KOPT-K1 (cell line): ENCODE data around the gene APLNR.

Experiments used
- H3K27ac ChIP-seq: fragments of 200-600 bp; sonication (generic); 2 replicates; pipeline ENCODE4 v1.5.1; 2016; ENCODE audit warnings: antibody characterized with exemption, mild to moderate bottlenecking, low read depth, low read length; ENCODE audit not compliant: poor library complexity, severe bottlenecking
- H3K36me3 ChIP-seq: fragments of 200-600 bp; sonication (generic); 2 replicates; pipeline ENCODE4 v1.5.1; 2017; ENCODE audit warnings: antibody characterized with exemption, mild to moderate bottlenecking, low read length, moderate library complexity; ENCODE audit not compliant: insufficient read depth
- H3K9me3 ChIP-seq: fragments of 200-600 bp; sonication (generic); 2 replicates; pipeline ENCODE4 v1.5.1; 2017; ENCODE audit warnings: antibody characterized with exemption, low read length, mild to moderate bottlenecking; ENCODE audit not compliant: insufficient read depth, poor library complexity, severe bottlenecking

The APLNR gene

DNA sequence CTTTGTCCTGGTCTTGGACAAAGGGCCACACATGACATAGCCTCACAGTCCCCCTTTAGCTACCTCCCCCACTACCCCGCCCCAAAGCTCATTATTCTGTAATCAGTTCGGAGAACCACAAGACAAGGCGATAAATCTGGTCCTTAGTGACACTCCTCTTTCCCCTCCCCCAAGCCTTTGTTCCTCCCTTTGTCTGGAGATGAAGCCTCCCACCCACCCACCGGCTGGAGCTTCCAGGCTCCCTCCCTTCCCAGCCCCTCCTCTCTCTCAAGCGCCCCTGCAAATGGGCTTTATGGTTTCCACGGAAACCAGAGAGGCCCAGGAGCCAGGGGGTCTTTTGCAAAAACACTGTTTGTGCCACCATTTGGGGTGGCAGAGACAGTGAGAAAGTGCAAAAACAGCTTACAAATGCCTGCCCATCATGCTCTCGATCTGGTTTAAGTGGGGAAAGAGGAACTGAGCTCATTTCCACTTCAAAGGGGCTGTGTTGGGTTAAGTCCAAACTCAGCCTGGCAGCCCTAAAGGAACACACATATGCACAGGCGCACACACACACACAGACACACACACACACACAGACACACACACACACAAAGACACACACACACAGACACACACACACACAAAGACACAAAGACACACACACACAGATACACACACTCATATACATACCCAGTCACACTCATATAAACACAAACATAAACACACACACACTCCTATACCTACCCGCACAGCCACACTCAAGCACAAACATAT is 23.5 kb downstream of the APLNR start:
- no peaks in the 10 kb centered on the region for H3K9me3 ChIP-seq
- no peak overlapping the region for H3K27ac ChIP-seq
- no peaks in the 10 kb centered on the region for H3K36me3 ChIP-seq

DNA sequence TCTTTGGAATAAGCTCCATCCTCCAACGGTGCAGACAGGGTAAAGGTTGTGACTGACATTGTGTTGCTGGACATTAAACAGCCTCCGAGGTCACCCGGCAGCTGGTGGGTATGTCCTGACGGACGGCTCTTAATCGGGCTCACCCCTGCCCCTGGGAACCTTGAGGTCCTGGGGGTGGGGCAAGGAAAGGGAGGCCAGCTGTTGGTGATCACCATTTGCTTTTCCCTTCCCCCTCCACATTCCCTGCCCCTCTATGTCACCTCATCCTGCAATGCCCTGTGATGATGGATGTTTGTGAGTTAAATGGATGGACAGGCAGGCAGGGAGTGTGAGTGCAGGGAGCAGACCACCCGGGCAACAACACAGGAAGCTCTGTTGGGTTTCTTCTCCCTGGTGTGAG is 26.3 kb downstream of the APLNR start:
- H3K27ac ChIP-seq: no peak overlapping the region
- H3K9me3 ChIP-seq: no peaks in the 10 kb centered on the region
- no peaks in the 10 kb centered on the region for H3K36me3 ChIP-seq

DNA sequence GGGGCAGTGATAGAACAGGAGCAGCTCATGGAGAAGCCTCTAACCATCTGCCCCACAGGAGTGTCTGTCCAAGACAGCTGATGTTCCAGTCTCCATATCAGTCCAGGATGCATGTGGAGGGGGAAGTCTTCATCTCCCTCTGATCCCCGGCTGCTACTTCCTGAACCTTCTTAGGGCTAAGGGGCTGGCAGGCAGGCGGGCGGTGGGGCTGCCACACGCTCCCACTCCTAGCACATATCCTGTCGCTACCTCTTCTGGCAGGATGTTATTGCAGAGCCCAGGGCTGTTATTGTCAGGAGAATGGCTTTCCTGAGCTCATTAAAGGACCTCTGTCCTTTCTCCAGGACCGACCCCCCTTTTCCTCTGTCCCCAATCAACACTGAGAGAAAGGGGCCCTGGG is 29.9 kb downstream of the APLNR start:
- no peaks in the 10 kb centered on the region for H3K9me3 ChIP-seq
- no peak overlapping the region for H3K27ac ChIP-seq

DNA sequence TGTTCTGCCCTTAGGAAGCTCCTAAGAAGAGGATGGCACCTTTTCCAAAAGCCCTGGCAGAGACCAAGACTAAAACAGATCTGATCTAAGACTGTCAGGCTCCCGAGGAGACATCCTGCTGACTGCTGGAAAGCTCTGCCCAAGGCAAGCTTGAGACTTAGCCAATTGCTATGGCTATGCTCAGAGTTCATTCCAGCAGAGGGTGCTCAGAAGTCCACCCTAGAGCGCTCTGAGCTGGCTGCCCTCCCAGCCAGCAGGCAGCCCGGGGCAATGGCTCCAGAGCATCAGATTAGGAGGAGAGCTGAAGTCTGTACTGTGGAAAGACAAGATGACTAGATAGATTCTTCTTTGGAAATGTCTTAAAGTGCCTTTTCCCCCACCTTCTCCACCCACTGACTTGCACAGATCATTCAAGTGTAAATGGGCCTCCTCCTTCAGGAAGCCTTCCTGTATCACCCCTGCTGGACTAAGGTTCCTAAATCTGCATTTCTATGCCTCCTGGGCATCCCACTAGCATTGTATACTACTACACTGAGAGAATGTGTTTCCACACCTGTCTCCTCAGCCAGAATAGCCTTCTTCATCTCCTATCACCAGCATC is 31.9 kb downstream of the APLNR start:
- no peak overlapping the region for H3K27ac ChIP-seq
- H3K9me3 ChIP-seq: no peaks in the 10 kb centered on the region
- H3K36me3 ChIP-seq: no peaks in the 10 kb centered on the region

More for the DNA sequence above, 29.9 kb downstream of the APLNR start:
- H3K36me3 ChIP-seq: no peaks in the 10 kb centered on the region

DNA sequence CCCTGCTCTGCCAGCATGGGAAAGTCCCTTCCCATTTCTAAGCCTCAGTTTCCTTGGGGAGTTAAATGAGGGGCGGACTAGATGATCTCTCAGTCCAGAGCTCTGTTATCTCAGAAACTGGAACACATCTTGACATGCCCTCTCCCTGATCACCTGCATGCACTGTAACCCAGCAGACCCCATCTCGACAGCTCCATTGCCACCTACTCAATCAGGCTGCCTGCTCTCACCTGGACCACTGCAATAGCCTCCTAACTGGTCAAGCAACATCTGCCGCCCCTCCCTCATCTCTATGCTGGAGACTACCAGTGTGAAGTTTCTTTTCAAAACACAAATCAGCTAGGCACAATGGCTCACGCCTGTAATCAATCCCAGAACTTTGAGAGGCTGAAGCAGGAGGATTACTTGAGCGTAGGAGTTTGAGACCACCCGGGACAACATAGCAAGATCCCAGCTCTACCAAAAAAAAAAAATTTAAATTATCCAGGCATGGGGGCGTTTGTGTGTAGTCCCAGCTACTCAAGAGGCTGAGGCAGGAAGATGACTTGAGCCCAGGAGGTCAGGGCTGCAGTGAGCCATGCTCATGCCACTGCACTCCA is 33.1 kb downstream of the APLNR start:
- Histone ChIP-seq H3K36me3 (no peaks in the 10 kb centered on the region), H3K27ac (no peak overlapping the region), H3K9me3 (no peaks in the 10 kb centered on the region)

DNA sequence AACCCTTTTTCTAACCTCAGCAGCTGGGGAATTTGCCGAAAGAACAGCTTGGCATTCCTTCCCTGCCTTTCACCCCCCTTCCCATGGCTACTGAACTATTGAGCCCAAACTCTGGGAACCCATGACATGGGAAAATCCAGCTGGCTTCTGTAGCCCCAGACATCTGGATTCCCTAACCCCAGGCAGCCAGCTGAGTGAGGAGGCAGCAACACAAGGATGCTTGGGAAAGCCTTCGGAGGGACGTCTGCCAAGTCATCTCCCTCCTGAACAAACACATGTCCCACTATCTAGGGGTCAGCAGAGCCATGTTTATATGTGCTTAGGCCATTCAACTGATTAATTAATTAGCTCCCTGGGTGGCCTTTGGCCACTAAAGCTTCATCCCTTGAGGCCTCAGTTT is 33.7 kb downstream of the APLNR start:
- Histone ChIP-seq H3K36me3 (no peaks in the 10 kb centered on the region), H3K9me3 (no peaks in the 10 kb centered on the region), H3K27ac (no peak overlapping the region)

DNA sequence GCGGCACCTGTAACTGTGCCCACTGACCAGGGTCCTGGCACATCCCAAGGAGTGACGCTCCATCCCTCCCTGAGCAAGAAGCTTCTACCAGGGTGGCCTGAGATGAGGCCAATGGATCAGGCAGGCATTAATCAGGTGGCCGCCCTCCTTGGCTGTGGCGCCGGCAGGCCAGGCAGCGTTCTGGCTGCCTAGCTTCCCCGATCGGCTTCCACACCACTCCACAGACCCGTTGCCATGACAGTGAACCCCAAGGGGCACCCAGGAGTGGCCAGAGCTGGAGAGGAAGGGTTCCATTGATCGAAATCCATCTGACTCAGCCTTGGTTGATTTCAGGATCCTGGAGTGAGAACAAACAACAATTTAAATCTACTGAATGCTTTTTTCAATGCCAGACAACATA is 34.8 kb downstream of the APLNR start:
- Histone ChIP-seq H3K9me3 (no peaks in the 10 kb centered on the region), H3K27ac (no peak overlapping the region), H3K36me3 (no peaks in the 10 kb centered on the region)

DNA sequence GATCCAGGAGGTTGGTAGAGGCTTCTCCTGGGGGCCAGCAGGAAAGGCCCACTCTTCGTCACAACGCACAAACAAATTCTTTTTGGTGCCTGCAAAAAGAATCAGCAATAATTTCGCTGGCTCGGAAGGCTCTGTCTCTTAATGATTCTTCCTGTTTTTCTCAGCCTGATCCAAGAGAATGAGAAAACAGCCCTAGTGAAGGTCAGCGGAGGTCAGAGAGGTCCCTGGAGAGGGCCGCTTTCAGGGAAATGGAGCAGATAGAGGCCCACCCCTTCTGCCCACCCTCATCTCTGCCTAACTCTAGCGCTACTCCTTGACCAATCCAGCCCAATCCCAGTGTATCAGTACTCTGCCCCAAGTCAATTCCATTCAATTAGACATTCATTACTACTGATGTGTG is 36.1 kb downstream of the APLNR start:
- Histone ChIP-seq H3K27ac (no peak overlapping the region), H3K36me3 (no peaks in the 10 kb centered on the region)

DNA sequence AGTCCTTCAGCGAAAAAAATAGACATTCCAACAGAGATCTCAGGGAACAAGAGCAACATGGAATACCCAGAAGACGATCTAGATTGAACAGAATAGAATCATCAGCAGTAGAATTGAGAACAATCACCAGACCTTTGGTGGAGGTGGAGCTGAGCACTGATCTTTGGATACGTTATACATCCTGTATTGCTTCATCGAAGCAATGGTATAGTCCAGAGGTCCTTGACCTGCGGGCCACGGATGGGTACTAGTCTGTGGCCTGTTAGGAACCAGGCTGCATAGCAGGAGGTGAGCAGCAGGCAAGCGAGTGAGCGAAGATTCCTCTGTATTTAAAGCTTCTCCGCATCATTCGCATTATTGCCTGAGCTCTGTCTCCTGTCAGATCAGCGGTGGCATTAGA is 37.7 kb downstream of the APLNR start:
- H3K9me3 ChIP-seq: no peaks in the 10 kb centered on the region
- H3K27ac ChIP-seq: no peak overlapping the region

More for the DNA sequence above, 36.1 kb downstream of the APLNR start:
- H3K9me3 ChIP-seq: no peaks in the 10 kb centered on the region

DNA sequence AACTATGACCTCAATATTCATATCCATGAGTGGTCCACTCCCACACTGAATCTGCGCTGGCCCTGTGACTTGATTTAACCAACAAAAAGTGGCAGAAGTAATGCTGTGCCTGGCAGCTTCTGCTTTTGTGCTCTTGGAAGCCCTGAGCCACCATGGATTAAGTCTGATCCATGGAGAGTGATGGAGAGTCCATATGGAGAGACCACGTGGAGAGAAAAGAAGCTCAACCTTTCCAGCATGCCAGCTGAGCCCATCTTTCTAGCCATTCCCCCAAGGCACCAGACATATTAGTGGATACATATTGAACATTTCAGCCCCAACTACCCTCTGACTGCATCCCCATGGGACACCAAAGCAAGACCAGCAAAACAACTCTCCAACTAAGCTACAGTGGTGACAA is 39.3 kb downstream of the APLNR start:
- Histone ChIP-seq H3K36me3 (no peaks in the 10 kb centered on the region), H3K27ac (no peak overlapping the region), H3K9me3 (no peaks in the 10 kb centered on the region)

More for the DNA sequence above, 37.7 kb downstream of the APLNR start:
- no peaks in the 10 kb centered on the region for H3K36me3 ChIP-seq

DNA sequence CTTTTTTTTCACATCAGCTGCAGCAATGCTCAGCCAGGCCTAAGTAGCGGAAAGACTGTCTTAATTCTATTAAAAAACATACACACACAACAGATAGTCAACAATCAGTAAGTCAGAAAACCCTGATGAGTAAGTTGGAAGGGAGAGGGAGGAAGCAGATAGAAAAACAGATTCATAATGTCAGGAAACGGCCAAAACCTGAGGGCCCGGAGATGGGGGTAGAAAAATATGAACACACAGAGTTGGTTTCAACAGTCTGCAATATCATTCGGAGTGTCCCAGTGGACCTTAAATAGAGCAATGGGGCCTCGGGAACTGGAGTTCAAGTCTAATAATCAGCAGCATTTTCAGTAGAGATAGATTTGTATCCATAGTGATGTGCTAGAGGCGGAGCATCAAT is 40.5 kb downstream of the APLNR start:
- Histone ChIP-seq H3K9me3 (no peaks in the 10 kb centered on the region), H3K27ac (no peak overlapping the region), H3K36me3 (no peaks in the 10 kb centered on the region)

DNA sequence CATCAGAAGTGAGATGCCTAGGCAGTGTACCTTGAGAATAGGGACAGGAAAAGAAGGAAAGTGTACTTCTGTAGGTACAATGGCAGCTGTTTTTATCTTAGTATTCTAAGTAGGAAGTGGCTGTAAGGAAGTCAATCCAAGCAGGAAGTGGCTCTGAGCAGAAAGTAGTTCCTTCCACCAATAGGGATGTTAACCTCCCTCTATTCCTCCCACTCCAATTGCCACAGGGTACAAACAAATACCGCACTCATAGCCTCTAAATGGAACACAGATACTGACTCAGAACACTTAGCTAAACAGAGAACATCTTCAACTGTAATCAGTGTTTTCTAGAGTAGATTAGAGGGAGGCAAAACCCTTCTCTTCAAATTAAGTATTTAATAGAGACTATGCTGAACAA is 44.7 kb downstream of the APLNR start:
- H3K27ac ChIP-seq: no peak overlapping the region
- no peaks in the 10 kb centered on the region for H3K36me3 ChIP-seq
- H3K9me3 ChIP-seq: no peaks in the 10 kb centered on the region

DNA sequence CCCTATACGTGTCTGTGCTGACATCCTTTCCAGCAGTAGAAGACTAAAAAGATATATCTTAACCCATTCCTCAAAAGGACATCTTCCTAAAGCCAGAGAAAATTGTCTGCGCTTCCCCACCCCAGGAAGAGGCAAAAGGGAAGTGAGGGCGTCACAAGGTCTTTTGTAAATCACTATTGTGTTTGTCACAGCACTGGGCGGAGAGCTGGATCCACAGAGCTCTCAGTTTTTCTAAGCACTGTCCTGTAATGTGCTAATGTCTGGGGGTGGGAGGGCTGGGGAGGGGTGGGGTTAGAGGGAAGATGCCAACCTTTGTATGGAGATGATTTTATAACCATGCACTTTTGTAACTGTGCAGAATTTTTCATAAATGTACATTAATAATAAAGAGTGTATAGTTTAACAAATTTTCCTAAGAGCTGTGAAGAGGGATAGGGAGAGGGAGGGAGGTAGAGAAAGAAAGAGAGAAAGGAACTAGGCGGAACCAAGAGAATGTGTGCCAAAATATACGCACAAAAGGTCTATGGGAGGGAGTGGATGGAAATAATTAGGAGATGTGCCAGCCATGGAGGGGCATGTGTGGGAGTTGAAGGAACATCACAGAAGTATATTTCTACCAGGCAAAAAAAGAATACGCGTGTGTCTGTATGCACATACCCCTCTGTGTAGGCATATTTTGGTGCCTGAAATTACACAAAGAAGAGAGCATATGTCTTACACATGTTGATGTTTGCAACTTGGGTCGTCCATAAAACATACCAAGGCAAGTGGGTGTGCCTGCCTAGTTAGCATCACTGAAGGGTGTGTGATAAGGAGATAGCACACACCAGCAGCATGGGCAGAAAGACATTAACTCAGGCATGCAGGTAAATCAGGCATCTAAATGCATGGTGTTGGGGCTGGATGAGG is 45.5 kb downstream of the APLNR start:
- H3K9me3 ChIP-seq: no peaks in the 10 kb centered on the region

DNA sequence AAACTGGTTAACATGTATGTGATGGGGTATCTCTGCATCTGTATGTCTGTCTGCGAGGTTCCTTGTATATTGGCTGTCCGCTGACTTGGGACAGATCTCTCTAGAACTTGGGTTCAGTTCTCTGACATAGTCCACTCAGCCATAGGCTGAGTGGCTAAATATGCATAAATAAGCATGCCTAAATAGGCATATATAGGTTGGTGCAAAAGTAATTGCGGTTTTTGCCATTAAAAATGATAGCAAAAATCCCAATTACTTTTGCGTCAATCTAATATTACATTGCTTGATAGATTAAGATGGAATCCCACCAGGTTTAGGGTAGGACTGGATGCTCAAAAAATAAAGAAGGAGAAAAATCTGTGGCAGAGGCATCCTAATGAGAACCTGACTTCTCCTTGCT is 46.5 kb downstream of the APLNR start:
- no peak overlapping the region for H3K27ac ChIP-seq

More for the DNA sequence above, 45.5 kb downstream of the APLNR start:
- Histone ChIP-seq H3K27ac (no peak overlapping the region), H3K36me3 (no peaks in the 10 kb centered on the region)

More for the DNA sequence above, 46.5 kb downstream of the APLNR start:
- no peaks in the 10 kb centered on the region for H3K9me3 ChIP-seq
- no peaks in the 10 kb centered on the region for H3K36me3 ChIP-seq
